HPDE6-E6E7 (cell line): ENCODE results near the gene CRABP1.

Source experiments
- DNase-seq: peaks from one replicate; pipeline ENCODE4 v3.0.0; 2011; ENCODE audit warnings: missing footprints; ENCODE audit errors: extremely low spot score

Gene CRABP1

GRCh38 chr15:78317145-78317836 lies 22.9 kb upstream of the CRABP1 start:
- peak; percentile 26 for DNase-seq

- DNase-seq, result no peak
Measured at GRCh38 chr15:78319588-78319987, 20.6 kb upstream of the CRABP1 start.

- DNase-seq, result no peak
Measured at GRCh38 chr15:78320183-78320582, 20.0 kb upstream of the CRABP1 start.

- DNase-seq, result no peak
Measured at GRCh38 chr15:78321041-78321570, 19.0 kb upstream of the CRABP1 start.

- no peak for DNase-seq
Measured at GRCh38 chr15:78321786-78322185, 18.4 kb upstream of the CRABP1 start.

- DNase-seq, result peak; percentile 49
Measured at GRCh38 chr15:78322243-78322642, 17.9 kb upstream of the CRABP1 start.

- DNase-seq, result no peak
Measured at GRCh38 chr15:78322724-78323521, 17.2 kb upstream of the CRABP1 start.

GRCh38 chr15:78323693-78324092 lies 16.5 kb upstream of the CRABP1 start:
- DNase-seq, result no peak

- no peak for DNase-seq
Measured at GRCh38 chr15:78324144-78324543, 16.0 kb upstream of the CRABP1 start.

GRCh38 chr15:78325092-78325843 lies 14.9 kb upstream of the CRABP1 start:
- DNase-seq, result no peak

- no peak for DNase-seq
Measured at GRCh38 chr15:78327466-78327865, 12.7 kb upstream of the CRABP1 start.

GRCh38 chr15:78329625-78330024 lies 10.5 kb upstream of the CRABP1 start:
- no peak for DNase-seq

GRCh38 chr15:78334845-78335244 lies 5.3 kb upstream of the CRABP1 start:
- no peak for DNase-seq

GRCh38 chr15:78335985-78336384 lies 4.2 kb upstream of the CRABP1 start:
- DNase-seq, result no peak

GRCh38 chr15:78338781-78339180 lies 1.4 kb upstream of the CRABP1 start:
- no peak for DNase-seq

GRCh38 chr15:78339559-78339958 lies 594 bp upstream of the CRABP1 start:
- no peak for DNase-seq

- no peak for DNase-seq
Measured at GRCh38 chr15:78341057-78341987, 1.2 kb downstream of the CRABP1 start.

GRCh38 chr15:78342021-78342420 lies 1.9 kb downstream of the CRABP1 start:
- no peak for DNase-seq

GRCh38 chr15:78343276-78344060 lies 3.3 kb downstream of the CRABP1 start:
- DNase-seq, result no peak

GRCh38 chr15:78345396-78346125 lies 5.4 kb downstream of the CRABP1 start:
- DNase-seq, result no peak
